Activated naive CD4-positive, alpha-beta T cell treated with anti-CD3 and anti-CD28 coated beads, Interleukin-2, amount 50 U/mL, for 24 hours (primary cell): ENCODE data around the gene ZNF541.

Source experiments
- H3K27ac Mint-ChIP-seq: one replicate; pipeline ENCODE4 v1.8.0; 2021; ENCODE audit warnings: mild to moderate bottlenecking, mixed read lengths
- H3K27me3 Mint-ChIP-seq: one replicate; pipeline ENCODE4 v1.8.0; 2021; ENCODE audit warnings: mixed read lengths
- H3K36me3 Mint-ChIP-seq: one replicate; pipeline ENCODE4 v1.8.0; 2021; ENCODE audit warnings: mixed read lengths
- H3K4me1 Mint-ChIP-seq: one replicate; pipeline ENCODE4 v1.8.0; 2021; ENCODE audit warnings: mixed read lengths
- H3K4me3 Mint-ChIP-seq: one replicate; pipeline ENCODE4 v1.8.0; 2021; ENCODE audit warnings: mild to moderate bottlenecking, mixed read lengths
- H3K9me3 Mint-ChIP-seq: one replicate; pipeline ENCODE4 v1.8.0; 2021; ENCODE audit warnings: mixed read lengths

Gene ZNF541, protein sequence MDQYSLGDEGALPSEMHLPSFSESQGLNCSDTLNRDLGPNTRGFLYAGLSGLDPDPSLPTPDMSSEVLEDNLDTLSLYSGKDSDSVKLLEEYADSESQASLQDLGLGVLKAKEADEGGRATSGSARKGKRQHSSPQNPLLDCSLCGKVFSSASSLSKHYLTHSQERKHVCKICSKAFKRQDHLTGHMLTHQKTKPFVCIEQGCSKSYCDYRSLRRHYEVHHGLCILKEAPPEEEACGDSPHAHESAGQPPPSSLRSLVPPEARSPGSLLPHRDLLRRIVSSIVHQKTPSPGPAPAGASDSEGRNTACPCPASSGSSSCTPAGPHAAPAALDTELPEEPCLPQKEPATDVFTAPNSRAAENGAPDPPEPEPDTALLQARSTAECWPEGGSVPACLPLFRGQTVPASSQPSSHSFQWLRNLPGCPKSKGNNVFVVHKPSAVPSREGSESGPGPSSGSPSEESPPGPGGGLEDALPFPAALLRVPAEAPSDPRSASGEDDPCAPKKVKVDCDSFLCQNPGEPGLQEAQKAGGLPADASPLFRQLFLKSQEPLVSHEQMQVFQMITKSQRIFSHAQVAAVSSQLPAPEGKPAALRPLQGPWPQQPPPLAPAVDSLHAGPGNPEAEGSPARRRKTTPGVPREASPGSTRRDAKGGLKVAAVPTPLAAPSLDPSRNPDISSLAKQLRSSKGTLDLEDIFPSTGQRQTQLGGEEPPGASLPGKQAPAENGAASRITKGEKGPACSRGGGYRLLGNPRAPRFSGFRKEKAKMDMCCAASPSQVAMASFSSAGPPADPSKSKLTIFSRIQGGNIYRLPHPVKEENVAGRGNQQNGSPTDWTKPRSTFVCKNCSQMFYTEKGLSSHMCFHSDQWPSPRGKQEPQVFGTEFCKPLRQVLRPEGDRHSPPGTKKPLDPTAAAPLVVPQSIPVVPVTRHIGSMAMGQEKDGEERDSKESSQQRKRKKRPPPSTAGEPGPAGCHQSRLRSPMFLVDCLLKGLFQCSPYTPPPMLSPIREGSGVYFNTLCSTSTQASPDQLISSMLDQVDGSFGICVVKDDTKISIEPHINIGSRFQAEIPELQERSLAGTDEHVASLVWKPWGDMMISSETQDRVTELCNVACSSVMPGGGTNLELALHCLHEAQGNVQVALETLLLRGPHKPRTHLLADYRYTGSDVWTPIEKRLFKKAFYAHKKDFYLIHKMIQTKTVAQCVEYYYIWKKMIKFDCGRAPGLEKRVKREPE (N-terminal part only)

DNA sequence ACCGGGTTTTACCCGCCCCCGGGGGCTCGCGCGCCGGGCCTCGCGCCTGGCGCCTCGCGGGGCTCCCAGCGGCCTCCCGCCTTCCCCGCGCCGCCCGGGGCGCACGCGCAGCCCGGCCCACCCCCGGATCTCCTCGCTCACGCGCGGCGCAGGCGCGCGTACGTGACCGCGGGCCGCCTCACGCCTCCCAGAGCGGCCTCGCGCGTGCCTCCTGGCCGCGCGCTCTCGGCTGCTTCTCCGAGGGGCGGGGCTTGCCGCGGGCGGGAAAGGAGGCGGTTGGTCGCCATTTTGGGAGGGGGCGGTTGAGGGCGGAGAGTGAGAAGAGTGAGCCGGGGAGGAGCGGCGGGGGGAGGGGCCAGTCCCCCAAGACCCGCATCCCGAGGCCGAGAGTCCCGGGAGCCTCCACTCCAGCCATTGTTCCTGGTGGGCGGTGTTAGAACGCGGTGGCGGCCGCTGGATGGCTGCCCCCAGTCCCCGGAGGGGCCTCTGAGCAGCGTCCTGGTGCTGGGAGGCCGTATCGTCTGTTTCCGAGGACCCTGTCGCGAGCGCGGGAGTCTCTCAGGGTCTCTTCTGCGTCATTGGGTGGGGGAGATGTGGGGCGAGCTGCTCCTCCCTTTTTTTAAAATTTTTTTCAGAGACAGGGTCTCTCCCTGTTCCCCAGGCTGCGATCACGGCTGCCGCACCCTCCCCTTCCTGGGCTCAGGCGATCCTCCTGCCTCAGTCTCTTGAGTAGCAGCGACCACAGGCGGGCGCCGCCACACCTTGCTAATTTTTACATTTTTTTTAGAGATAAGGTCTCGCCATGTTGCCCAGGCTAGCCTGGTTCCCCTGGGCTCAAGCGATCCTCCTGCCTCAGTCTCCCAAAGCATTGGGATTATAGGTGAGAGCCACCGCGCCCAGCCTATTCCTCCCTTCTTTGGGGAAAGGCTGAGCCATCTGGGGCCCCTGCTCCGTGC, at the start of gene ZNF541:
Gene ZNF541, minus strand, starts transcription at position 78 of the 956 bp plus-strand sequence. CDS start 17,292 bp downstream, outside the sequence.
- peak within 1 kb of the TSS; percentile 41 for H3K27ac Mint-ChIP-seq
- peak within 1 kb of the TSS; percentile 67 for H3K4me3 Mint-ChIP-seq
- no peaks in the 10 kb centered on the region for H3K27me3 Mint-ChIP-seq
- H3K9me3 Mint-ChIP-seq, result no peaks in the 10 kb centered on the region
- peaks cover 39% of the 10 kb centered on the region for H3K4me1 Mint-ChIP-seq
- H3K36me3 Mint-ChIP-seq, result no peaks in the 10 kb centered on the region

DNA sequence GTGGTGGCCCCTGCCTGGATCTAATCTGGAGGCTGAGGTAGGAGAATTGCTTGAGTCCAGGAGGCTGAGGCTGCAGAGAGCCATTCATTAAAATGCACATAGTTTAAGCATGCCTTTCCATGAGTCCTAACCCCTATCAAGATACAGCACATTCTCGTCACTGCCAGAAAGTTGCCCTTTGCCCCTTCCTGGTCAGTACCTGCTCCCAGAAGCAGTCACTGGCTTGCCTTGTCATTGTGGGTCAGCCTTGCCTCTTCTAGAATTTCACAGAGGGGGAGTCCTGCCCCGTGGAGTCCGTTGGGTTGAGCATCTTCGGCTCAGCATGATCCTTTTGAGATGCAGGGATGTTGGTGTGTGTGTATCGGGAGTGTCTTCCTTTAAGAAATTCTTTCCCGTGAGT, 46.8 kb upstream of the ZNF541 start:
- H3K4me3 Mint-ChIP-seq, result no peak overlapping the region
- no peaks in the 10 kb centered on the region for H3K9me3 Mint-ChIP-seq
- H3K36me3 Mint-ChIP-seq, result peaks cover 9% of the 10 kb centered on the region
- H3K4me1 Mint-ChIP-seq, result peaks cover 50% of the 10 kb centered on the region
- no peak overlapping the region for H3K27ac Mint-ChIP-seq
- H3K27me3 Mint-ChIP-seq, result no peaks in the 10 kb centered on the region

DNA sequence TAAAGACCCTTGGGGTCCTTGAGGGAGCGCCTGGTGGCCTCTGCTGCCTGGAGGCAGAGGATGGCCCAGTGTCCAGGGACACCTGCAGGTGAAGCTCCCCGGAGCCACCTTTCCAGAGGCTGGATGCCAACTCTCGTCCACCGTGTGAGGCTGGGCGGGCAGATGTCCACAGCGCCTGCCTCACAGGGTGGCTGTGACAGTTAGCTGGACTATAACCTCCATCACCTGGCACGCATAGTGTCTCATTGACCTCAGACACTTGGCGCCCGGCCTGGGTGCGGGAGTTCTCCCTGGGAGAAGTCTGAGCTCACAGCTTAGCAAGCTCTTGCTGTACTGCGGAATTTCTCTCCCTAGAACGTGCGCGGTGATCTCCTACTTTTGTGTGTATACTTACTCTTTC, 45.8 kb upstream of the ZNF541 start:
- Mint-ChIP-seq H3K27ac (no peak overlapping the region), H3K27me3 (no peaks in the 10 kb centered on the region), H3K4me1 (peaks cover 42% of the 10 kb centered on the region), H3K4me3 (no peak overlapping the region), H3K9me3 (no peaks in the 10 kb centered on the region), H3K36me3 (peaks cover 6% of the 10 kb centered on the region)

DNA sequence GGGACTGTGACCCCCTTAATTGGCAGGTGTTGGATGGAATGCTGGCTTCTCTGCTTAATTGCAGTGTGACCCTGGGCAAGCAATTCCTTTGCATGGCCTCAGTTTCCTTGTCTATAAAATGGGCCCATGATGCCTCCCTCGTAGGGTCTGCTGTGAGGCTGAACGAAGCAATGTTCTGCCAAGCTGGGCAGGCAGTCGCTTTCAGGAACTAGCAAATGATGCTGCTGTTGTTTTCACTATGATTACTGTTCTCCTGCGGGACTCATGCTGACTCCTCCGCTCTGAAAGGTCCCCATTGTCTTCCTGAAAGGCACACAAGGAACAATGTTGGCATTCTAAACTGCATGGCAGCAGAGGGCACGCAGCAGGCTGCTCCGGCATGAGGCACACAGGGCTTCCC, 42.8 kb upstream of the ZNF541 start:
- Mint-ChIP-seq H3K9me3 (no peaks in the 10 kb centered on the region), H3K4me3 (no peak overlapping the region), H3K4me1 (peaks cover 54% of the 10 kb centered on the region), H3K36me3 (peaks cover 6% of the 10 kb centered on the region), H3K27ac (no peak overlapping the region), H3K27me3 (no peaks in the 10 kb centered on the region)

DNA sequence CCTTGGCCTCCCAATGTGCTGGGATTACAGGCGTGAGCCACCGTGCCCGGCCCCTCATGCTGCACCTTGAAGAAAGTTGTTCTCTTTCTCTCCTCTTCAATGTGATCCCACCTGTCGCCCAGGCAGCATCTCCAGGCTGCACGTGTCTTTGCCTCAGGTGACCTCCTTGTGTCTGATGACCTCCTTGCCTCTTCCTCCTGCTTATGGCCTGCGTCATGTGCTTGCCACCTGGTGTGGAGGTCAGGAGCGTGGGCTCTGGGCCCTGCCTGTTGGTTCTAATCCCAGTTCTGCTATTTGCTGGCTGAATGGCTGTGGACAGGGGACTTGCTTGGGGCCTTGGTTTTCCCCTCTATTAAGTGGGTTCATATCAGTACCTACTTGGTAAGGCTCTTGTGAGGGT, 42.3 kb upstream of the ZNF541 start:
- Mint-ChIP-seq H3K4me3 (no peak overlapping the region), H3K36me3 (peaks cover 6% of the 10 kb centered on the region), H3K27ac (no peak overlapping the region), H3K4me1 (peaks cover 58% of the 10 kb centered on the region), H3K27me3 (no peaks in the 10 kb centered on the region), H3K9me3 (no peaks in the 10 kb centered on the region)

DNA sequence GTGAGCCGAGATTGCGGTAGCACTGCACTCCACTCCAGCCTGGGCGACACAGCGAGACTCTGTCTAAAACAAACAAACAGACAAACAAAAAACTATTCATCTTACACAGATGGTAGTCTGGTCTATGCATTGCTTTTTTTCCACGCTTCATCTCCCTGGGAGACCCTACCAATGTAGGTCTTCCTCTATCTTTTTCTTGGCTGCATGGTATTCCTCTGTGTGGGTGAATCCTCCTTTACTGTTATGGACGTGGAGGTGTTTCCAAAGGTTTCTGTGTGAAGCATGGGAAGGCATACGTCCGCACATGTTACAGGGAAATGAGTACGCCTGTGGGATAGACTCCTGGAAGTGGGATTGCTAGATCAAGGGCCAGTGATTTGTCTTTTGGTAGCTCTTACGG, 41.6 kb upstream of the ZNF541 start:
- Mint-ChIP-seq H3K27me3 (no peaks in the 10 kb centered on the region), H3K27ac (no peak overlapping the region), H3K4me3 (no peak overlapping the region), H3K4me1 (peaks cover 51% of the 10 kb centered on the region), H3K36me3 (peaks cover 3% of the 10 kb centered on the region), H3K9me3 (no peaks in the 10 kb centered on the region)

DNA sequence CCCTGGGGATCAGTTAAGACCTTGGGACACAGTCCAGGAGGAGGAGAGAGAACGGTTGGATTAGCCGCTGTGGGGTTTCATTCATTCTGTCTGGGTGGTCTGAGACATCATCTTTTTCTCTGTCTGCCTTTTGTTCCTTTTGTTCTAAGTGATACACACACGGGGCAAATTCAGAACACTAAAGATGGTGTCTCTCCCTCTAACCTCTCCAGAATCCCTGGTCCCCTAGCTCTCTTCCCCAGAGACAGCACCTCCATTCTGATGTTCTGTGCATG, 41.0 kb upstream of the ZNF541 start:
- no peak overlapping the region for H3K4me3 Mint-ChIP-seq
- no peaks in the 10 kb centered on the region for H3K9me3 Mint-ChIP-seq
- H3K27me3 Mint-ChIP-seq, result no peaks in the 10 kb centered on the region
- H3K4me1 Mint-ChIP-seq, result peaks cover 47% of the 10 kb centered on the region
- H3K27ac Mint-ChIP-seq, result peak overlapping the region; percentile 35
- H3K36me3 Mint-ChIP-seq, result peaks cover 3% of the 10 kb centered on the region

DNA sequence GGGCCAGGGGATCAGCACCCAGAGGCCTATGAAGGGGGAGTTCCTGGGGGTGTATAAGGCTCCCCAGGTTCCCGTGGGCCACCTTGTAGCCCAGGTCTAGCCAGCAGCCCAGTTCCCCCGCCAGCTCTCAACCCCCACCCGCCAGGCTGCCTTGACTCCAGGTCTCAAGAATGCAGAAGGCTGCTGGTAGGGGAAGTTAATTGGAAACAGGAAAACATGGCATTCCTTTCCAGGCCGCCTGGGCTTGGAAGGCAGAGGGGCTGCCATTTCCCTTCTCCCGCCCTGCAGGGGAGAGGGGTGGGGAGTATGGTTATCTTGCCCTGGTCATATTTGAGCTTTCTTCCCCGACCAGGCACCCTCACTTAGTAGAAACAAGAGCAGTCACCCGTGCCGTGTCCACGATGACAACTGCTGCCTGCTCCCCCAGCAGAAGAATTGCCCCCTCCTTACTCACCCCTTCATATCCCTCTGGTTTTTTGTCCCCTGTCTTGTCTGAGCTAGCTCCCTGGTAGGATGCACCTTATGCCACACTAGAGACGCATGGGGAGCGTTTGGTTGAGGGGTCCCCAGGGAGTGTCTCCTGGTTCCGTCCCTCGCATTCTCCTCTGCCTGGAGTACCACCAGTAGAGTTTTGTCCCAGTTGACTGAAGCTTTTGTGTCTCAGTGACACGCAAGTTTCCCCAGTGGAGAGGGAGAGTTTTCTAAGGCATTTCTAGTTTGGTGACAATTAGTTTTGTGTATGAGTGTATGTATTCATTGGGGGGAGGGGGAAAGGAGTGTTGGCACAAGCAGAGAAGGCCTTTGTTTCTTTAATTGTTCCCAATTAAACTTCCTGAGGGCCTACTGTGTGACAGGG, 40.4 kb upstream of the ZNF541 start:
- H3K27me3 Mint-ChIP-seq, result no peaks in the 10 kb centered on the region
- H3K4me3 Mint-ChIP-seq, result no peak overlapping the region
- no peaks in the 10 kb centered on the region for H3K9me3 Mint-ChIP-seq
- peaks cover 3% of the 10 kb centered on the region for H3K36me3 Mint-ChIP-seq
- H3K27ac Mint-ChIP-seq, result no peak overlapping the region
- H3K4me1 Mint-ChIP-seq, result peaks cover 46% of the 10 kb centered on the region

DNA sequence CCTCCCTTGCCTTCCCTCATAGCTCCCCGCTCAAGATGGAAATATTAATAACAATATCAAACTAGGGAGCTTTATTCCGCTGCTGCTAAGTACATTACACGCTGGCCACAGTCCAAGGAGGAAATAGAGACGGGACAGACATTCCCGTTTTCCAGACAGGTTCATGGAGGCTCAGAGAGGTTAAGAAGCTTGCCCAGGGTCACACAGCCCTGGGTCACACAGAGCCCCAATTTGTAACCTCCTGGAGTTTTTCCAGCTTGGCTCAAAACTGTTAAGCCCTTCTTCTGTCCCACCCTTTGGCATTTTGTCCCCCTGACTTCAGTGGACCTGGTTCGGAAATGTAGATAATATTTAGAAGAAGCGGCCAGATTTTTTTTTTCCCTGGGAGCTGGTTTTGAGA, 38.0 kb upstream of the ZNF541 start:
- Mint-ChIP-seq H3K36me3 (peaks cover 3% of the 10 kb centered on the region), H3K4me3 (peak overlapping the region; percentile 57), H3K27ac (peak overlapping the region; percentile 66), H3K27me3 (no peaks in the 10 kb centered on the region), H3K9me3 (no peaks in the 10 kb centered on the region), H3K4me1 (peaks cover 42% of the 10 kb centered on the region)

DNA sequence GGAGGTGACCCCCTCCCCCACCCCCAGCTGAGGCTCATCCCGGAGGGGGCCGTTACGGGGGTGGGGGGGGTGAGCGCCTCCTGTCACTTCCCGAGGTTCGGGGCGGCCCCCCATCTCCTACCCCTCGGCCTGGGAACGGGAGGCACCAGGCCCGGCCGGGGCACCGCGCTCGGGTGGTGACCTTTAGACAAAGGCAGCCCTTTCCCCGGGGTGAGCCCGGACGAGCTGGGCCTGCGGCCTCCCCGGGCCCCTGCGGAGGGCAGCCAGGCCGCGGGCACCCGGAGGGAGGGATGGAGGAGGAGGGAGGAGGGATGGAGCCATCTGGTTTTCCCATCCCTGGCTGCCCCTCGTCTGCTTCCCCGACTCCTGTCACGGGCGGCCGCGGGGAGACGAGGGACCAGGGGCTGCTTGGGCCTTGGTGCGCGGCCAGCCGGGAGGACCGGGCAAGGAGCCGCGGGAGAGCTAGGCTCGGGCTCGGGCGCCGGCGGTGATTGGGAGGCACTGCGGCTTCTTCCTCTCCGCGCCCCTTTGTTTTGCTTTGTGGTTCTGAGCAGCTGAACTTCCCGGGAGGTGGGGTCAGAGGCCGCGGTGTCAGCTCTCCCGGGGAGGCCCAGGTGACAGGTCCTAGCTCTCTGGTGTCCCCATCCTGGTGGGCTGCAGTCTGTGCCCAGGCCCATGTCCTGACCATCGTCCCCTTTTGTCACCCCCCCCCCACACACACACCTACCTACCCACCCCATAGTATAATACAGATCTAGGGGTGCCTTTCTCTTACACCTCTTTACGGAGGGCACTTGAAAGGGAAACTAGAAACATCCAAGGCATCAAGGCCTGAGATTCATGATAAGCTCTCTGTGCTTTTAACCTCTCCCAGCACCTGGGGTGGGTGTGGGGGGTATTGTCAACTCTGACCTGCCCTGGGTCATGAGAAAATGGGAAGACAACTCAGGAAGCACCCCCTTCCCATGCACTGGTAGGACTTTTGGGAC, 37.3 kb upstream of the ZNF541 start:
- peak overlapping the region; percentile 57 for H3K4me3 Mint-ChIP-seq
- H3K27me3 Mint-ChIP-seq, result no peaks in the 10 kb centered on the region
- H3K4me1 Mint-ChIP-seq, result peaks cover 35% of the 10 kb centered on the region
- peak overlapping the region; percentile 78 for H3K27ac Mint-ChIP-seq
- no peaks in the 10 kb centered on the region for H3K9me3 Mint-ChIP-seq
- H3K36me3 Mint-ChIP-seq, result peaks cover under 1% of the 10 kb centered on the region

DNA sequence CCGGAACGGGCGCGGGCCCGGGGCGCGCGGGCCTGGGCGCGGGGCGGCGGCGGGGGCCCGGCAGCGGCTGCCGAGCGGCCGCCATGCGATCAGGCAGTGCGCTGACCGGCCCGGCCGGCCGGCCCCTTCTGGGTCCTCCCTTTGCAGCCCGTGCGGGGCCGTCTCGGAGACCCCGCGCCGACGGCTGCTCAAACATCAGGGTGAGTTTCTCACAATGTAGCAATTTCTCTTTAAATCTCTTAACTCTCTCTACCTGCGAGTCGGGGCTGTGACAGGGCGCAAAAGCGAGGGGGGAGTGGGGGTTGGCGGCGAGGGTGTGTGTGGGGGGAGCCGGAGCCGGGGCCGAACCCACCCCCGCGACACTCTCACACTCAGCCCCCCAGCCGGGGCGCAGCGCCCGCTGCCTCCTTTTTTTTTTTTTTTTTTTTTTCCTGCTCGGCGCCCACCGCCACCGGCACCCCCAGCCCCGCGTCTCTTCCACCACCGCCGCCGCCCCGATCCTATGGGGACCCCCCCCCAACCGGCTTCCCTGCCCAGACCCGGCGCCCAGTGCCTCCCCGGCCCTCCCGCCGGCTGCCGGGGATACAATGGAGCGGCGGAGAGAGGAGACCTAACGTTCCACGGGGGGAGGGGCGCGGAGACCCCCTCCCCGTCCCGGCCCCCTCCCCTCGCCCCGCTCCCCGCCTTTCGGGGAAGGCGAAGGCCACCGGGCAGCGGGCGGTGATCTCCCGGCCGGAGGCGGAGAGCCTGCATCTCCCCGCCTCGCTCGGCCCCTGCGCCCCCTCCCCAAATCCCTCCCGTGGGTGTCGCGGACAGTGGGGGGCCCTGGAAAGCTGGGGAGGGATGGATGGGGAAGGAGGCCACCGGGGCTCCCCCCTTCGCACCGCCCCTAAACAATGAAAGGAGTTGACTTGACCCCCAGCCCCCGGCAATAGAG, 36.3 kb upstream of the ZNF541 start, which contains the start of gene BICRA:
Gene BICRA, plus strand, starts transcription at position 166 of the 937 bp plus-strand sequence. CDS start 64,441 bp downstream, outside the sequence.
- Mint-ChIP-seq H3K4me1 (peaks cover 36% of the 10 kb centered on the region), H3K9me3 (no peaks in the 10 kb centered on the region), H3K4me3 (peak within 1 kb of the TSS; percentile 93), H3K27me3 (no peaks in the 10 kb centered on the region), H3K27ac (peak within 1 kb of the TSS; percentile 96), H3K36me3 (no peaks in the 10 kb centered on the region)
